ENCODE data around the gene RTN4.

RTN4 gene

DNA sequence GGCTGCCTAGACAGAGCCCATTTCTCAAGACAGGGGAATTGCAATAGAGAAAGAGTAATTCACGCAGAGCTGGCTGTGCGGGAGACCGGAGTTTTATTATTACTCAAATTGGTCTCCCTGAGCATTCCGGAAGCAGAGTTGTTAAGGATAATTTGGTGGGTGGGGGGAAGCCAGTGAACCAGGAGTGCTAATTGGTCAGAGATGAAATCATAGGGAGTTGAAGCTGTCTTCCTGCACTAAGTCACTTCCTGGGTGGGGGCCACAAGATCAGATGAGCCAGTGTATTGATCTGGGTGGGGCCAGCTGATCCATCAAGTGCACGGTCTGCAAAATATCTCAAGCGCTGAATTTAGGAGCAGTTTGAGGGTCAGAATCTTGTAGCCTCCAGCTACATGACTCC, 84.8 kb downstream of the RTN4 start:
- peaks cover 25% of the 10 kb centered on the region for H3K36me3 ChIP-seq (ENCODE audit: control insufficient read depth, low read length)
- no peaks in the 10 kb centered on the region for H3K4me1 ChIP-seq (ENCODE audit: control insufficient read depth, low read length)
- H4K20me1 ChIP-seq (ENCODE audit: control insufficient read depth, insufficient read depth, low read depth, low read length) = no peaks in the 10 kb centered on the region
- no peak overlapping the region for H3K4me3 ChIP-seq (ENCODE audit: low read length)
- no peak overlapping the region for H3K27ac ChIP-seq (ENCODE audit: low read depth, low read length)
- no peak overlapping the region for H3K4me2 ChIP-seq (ENCODE audit: low read length)
- H3K9me3 ChIP-seq (ENCODE audit: control insufficient read depth, insufficient read depth, low read length) = no peaks in the 10 kb centered on the region
- H3K79me2 ChIP-seq (ENCODE audit: control insufficient read depth, low read length) = no peaks in the 10 kb centered on the region
- no peaks in the 10 kb centered on the region for H3K9me2 ChIP-seq (replicated peaks; ENCODE audit: control insufficient read depth, low read length)
- TF ChIP-seq, protein P1, sequence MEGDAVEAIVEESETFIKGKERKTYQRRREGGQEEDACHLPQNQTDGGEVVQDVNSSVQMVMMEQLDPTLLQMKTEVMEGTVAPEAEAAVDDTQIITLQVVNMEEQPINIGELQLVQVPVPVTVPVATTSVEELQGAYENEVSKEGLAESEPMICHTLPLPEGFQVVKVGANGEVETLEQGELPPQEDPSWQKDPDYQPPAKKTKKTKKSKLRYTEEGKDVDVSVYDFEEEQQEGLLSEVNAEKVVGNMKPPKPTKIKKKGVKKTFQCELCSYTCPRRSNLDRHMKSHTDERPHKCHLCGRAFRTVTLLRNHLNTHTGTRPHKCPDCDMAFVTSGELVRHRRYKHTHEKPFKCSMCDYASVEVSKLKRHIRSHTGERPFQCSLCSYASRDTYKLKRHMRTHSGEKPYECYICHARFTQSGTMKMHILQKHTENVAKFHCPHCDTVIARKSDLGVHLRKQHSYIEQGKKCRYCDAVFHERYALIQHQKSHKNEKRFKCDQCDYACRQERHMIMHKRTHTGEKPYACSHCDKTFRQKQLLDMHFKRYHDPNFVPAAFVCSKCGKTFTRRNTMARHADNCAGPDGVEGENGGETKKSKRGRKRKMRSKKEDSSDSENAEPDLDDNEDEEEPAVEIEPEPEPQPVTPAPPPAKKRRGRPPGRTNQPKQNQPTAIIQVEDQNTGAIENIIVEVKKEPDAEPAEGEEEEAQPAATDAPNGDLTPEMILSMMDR (IDR thresholded peaks at IDR 0.05; ENCODE audit: low read depth, low read length, poor library complexity, severe bottlenecking) = no peak
- TF ChIP-seq EZH2phosphoT487 (IDR thresholded peaks at IDR 0.05; ENCODE audit: borderline replicate concordance, low read length) = no peak
- H3F3A ChIP-seq (ENCODE audit: control insufficient read depth, insufficient read depth) = no peaks in the 10 kb centered on the region; the same call in 1 of the 2 replicates
- no peaks in the 10 kb centered on the region for H3K27me3 ChIP-seq (ENCODE audit: control insufficient read depth, low read length)

DNA sequence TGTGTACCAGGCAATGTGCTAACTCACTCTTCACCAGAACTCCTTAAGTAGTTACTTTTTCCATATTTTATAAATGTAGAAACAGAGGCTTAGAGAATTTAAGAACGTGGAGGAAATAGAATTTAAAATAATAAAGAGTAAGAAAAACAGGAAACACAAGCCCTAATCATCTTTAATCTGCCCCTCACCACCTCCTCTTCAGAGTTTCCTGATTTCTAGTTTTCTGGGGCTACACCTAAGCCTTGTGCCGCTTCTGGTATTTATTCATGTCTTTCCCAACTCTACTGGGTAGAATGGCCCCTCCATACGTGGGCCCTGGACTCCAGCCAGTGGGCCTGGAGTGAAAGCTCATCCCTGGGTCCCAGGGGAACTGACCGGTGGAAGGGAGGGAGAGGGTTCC, 85.4 kb downstream of the RTN4 start:
- Histone ChIP-seq H3K27me3 (ENCODE audit: control insufficient read depth, low read length) (no peaks in the 10 kb centered on the region), H3K4me1 (ENCODE audit: control insufficient read depth, low read length) (no peaks in the 10 kb centered on the region), H3K9me2 (replicated peaks; ENCODE audit: control insufficient read depth, low read length) (no peaks in the 10 kb centered on the region), H3K9me3 (ENCODE audit: control insufficient read depth, insufficient read depth, low read length) (no peaks in the 10 kb centered on the region), H3F3A (ENCODE audit: control insufficient read depth, insufficient read depth) (no peaks in the 10 kb centered on the region; the same call in 1 of the 2 replicates), H3K27ac (ENCODE audit: low read depth, low read length) (no peak overlapping the region), H3K36me3 (ENCODE audit: control insufficient read depth, low read length) (peaks cover 19% of the 10 kb centered on the region), H3K79me2 (ENCODE audit: control insufficient read depth, low read length) (no peaks in the 10 kb centered on the region), H3K4me3 (ENCODE audit: low read length) (no peak overlapping the region), H4K20me1 (ENCODE audit: control insufficient read depth, insufficient read depth, low read depth, low read length) (no peaks in the 10 kb centered on the region), H3K4me2 (ENCODE audit: low read length) (no peak overlapping the region)
- TF ChIP-seq, protein P1 (IDR thresholded peaks at IDR 0.05; ENCODE audit: low read depth, low read length, poor library complexity, severe bottlenecking) = no peak
- no peak for TF ChIP-seq EZH2phosphoT487 (IDR thresholded peaks at IDR 0.05; ENCODE audit: borderline replicate concordance, low read length)

DNA sequence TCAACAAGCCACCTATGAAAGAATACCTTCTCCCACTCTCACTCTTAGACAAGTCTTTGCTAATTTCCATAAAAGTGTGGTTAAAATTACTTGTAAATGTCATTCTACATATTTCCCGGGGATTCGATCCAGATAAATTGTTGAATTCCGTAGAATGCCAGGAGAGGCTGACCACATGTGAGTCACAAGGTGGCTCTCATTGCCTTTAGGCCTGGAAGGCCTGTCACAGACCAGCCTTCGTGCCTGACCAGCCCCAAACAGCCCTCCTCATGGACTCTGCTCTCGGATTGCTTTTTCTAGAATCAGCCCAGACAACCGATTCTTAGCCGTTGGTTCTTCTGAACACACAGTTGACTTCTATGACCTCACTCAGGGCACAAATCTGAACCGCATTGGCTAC, 86.0 kb downstream of the RTN4 start:
- H3K9me2 ChIP-seq (replicated peaks; ENCODE audit: control insufficient read depth, low read length) = no peaks in the 10 kb centered on the region
- H3K36me3 ChIP-seq (ENCODE audit: control insufficient read depth, low read length) = peaks cover 13% of the 10 kb centered on the region
- no peak overlapping the region for H3K27ac ChIP-seq (ENCODE audit: low read depth, low read length)
- TF ChIP-seq, protein P1 (IDR thresholded peaks at IDR 0.05; ENCODE audit: low read depth, low read length, poor library complexity, severe bottlenecking) = no peak
- no peak for TF ChIP-seq EZH2phosphoT487 (IDR thresholded peaks at IDR 0.05; ENCODE audit: borderline replicate concordance, low read length)
- H3K9me3 ChIP-seq (ENCODE audit: control insufficient read depth, insufficient read depth, low read length) = no peaks in the 10 kb centered on the region
- H4K20me1 ChIP-seq (ENCODE audit: control insufficient read depth, insufficient read depth, low read depth, low read length) = no peaks in the 10 kb centered on the region
- H3K79me2 ChIP-seq (ENCODE audit: control insufficient read depth, low read length) = no peaks in the 10 kb centered on the region
- H3F3A ChIP-seq (ENCODE audit: control insufficient read depth, insufficient read depth) = no peaks in the 10 kb centered on the region
- no peak overlapping the region for H3K4me2 ChIP-seq (ENCODE audit: low read length)
- H3K4me1 ChIP-seq (ENCODE audit: control insufficient read depth, low read length) = no peaks in the 10 kb centered on the region
- H3K27me3 ChIP-seq (ENCODE audit: control insufficient read depth, low read length) = no peaks in the 10 kb centered on the region
- no peak overlapping the region for H3K4me3 ChIP-seq (ENCODE audit: low read length)

Data from DOHH2 (cell line).